Measurements from ENCODE around the gene MZB1.
"Not testable (repeated sequence)": the region's sequence is repeated elsewhere in the genome, so short reads cannot be mapped to it uniquely, and the experiment has no call there.

MZB1 gene

GRCh38 chr5:139410121-139410992 lies 20.6 kb upstream of the MZB1 start:
- no peak for DNase-seq (ENCODE audit: low read depth)

GRCh38 chr5:139409116-139409515 lies 19.4 kb upstream of the MZB1 start:
- not testable (repeated sequence) for DNase-seq (ENCODE audit: low read depth)

GRCh38 chr5:139408191-139408590 lies 18.5 kb upstream of the MZB1 start:
- DNase-seq (ENCODE audit: low read depth): no peak

GRCh38 chr5:139407517-139407916 lies 17.8 kb upstream of the MZB1 start:
- DNase-seq (ENCODE audit: low read depth): no peak

GRCh38 chr5:139406963-139407362 lies 17.2 kb upstream of the MZB1 start:
- no peak for DNase-seq (ENCODE audit: low read depth)

GRCh38 chr5:139404484-139404840 lies 14.7 kb upstream of the MZB1 start:
- DNase-seq (ENCODE audit: low read depth): no peak

- peak; percentile 98 for DNase-seq (ENCODE audit: low read depth)
Measured at GRCh38 chr5:139403787-139404483, 14.2 kb upstream of the MZB1 start, which contains the start of gene SPATA24. Gene SPATA24 (minus strand): TSS chr5:139404089. CDS start chr5:139404060, 29 bp downstream.

- no peak for DNase-seq (ENCODE audit: low read depth)
Measured at GRCh38 chr5:139403418-139403786, 13.7 kb upstream of the MZB1 start.

GRCh38 chr5:139402561-139403158 lies 12.9 kb upstream of the MZB1 start:
- DNase-seq (ENCODE audit: low read depth): no peak

GRCh38 chr5:139401546-139401945 lies 11.8 kb upstream of the MZB1 start:
- no peak for DNase-seq (ENCODE audit: low read depth)

- DNase-seq (ENCODE audit: low read depth): no peak
Measured at GRCh38 chr5:139399501-139400121, 9.9 kb upstream of the MZB1 start.

GRCh38 chr5:139397921-139398320 lies 8.2 kb upstream of the MZB1 start:
- no peak for DNase-seq (ENCODE audit: low read depth)

GRCh38 chr5:139396691-139397090 lies 7.0 kb upstream of the MZB1 start:
- no peak for DNase-seq (ENCODE audit: low read depth)

GRCh38 chr5:139395844-139396640 lies 6.3 kb upstream of the MZB1 start:
- DNase-seq (ENCODE audit: low read depth): no peak

- DNase-seq (ENCODE audit: low read depth): no peak
Measured at GRCh38 chr5:139394654-139395566, 5.2 kb upstream of the MZB1 start, which contains the start of gene PROB1. Gene PROB1 (minus strand): TSS chr5:139395104. CDS start chr5:139395081, 23 bp downstream.

GRCh38 chr5:139394123-139394653 lies 4.5 kb upstream of the MZB1 start:
- peak; percentile 66 for DNase-seq (ENCODE audit: low read depth)

GRCh38 chr5:139393497-139394122 lies 3.9 kb upstream of the MZB1 start:
- peak; percentile 35 for DNase-seq (ENCODE audit: low read depth)

GRCh38 chr5:139392678-139393496 lies 3.2 kb upstream of the MZB1 start:
- peak; percentile 78 for DNase-seq (ENCODE audit: low read depth)

GRCh38 chr5:139392324-139392677 lies 2.6 kb upstream of the MZB1 start:
- no peak for DNase-seq (ENCODE audit: low read depth)

Data from iris pigment epithelial cell (primary cell).